K562 (cell line): ENCODE data around the gene VPS33A. TPM values are rescaled to one million over a fixed set of nuclear protein-coding genes. Genes with fewer than 3 reads are reported as not detected.

Experiments
- CAMTA2 ChIP-seq: fragments of 250-450 bp; sonication (Bioruptor Pico); conservative IDR thresholded peaks from 2 replicates; pipeline ENCODE4 v1.5.1; 2022
- CHD7 ChIP-seq: fragments of 200-600 bp; sonication (generic); IDR thresholded peaks from one replicate; pipeline ENCODE4 v1.6.1; 2012; ENCODE audit warnings: mild to moderate bottlenecking, low read depth, low read length, inconsistent platforms
- NFIC ChIP-seq: fragments of 450-650 bp; IDR thresholded peaks from 2 replicates; pipeline ENCODE4 v1.6.1; 2017; ENCODE audit warnings: mild to moderate bottlenecking, inconsistent platforms
- ZNF407 ChIP-seq: fragments of 450-650 bp; IDR thresholded peaks from 2 replicates; pipeline ENCODE4 v1.6.1; 2016; ENCODE audit warnings: low read depth
- ZNF639 ChIP-seq, 2 experiments: fragments of 200-800 bp in 1 of 2; sonication (Bioruptor generic) in 1 of 2; sonication (generic) in 1 of 2; formaldehyde crosslinking in 1 of 2; IDR thresholded peaks in 1 of 2; conservative IDR thresholded peaks in 1 of 2; 2 replicates each; pipeline versions ENCODE4 v1.5.0 to v1.6.1; 2016 to 2020; ENCODE audit warnings: missing compliant biosample characterization in 1 of 2, missing genetic modification characterization in 1 of 2, missing genetic modification reagents in 1 of 2
- polyA plus RNA-seq, 8 experiments: library from polyadenylated mRNA; depleted of rRNA in 4 of 8; stranded (reverse) in 5 of 8; unstranded in 3 of 8; fragments of >200 nt; fragmentation: Nextera tagmentation in 2 of 8; fragmentation: Illumina TruSeq in 1 of 8; extraction: Ambion mirVana in 2 of 8; extraction: Trizol in 1 of 8; gene quantifications; 2 replicates each; pipeline versions ENCODE4 v1.2.1 to v1.2.3, GENCODE V29; 2011 to 2014; ENCODE audit warnings: inconsistent platforms in 1 of 8, missing spikeins in 1 of 8
- total RNA-seq, 7 experiments: library from RNA; depleted of rRNA in 6 of 7; stranded (reverse); fragments of >200 nt in 6 of 7; fragmentation: Illumina TruSeq in 2 of 7; extraction: Trizol in 2 of 7; gene quantifications; 2 replicates each; pipeline versions ENCODE4 v1.2.1 to v1.2.3, GENCODE V29; 2011 to 2021; ENCODE audit warnings: low replicate concordance in 1 of 7

Gene VPS33A
- total and polyA plus RNA-seq, 9 of the 15 experiments (the other 6 are each of a cell fraction or from before 2014, with no cell fraction given), result 10.6 to 34.3 (median 25.3) TPM

GRCh38 chr12:122225683-122226365 is 40.5 kb downstream of the VPS33A start, which contains the start of gene DIABLO (continued):
- TF ChIP-seq CHD7 (no peak), ZNF407 (no peak), NFIC (peak; percentile 19; the same call in 1 of the 2 replicates), ZNF639 (CRISPR knock-in tag; conservative IDR thresholded peaks at IDR 0.05 in 1 of 2, IDR thresholded peaks at IDR 0.05 in 1 of 2) (peak in 1 of 2 experiments; percentile 69; a peak in 1 of 4 replicates), CAMTA2 (CRISPR knock-in tag) (no peak)
